Stimulated activated CD8-positive, alpha-beta memory T cell treated with anti-CD3 and anti-CD28 coated beads, Interleukin-15, amount 100 ng/mL, for 4 hours (primary cell): Measurements from ENCODE around the gene EVI5.
"Not testable (repeated sequence)": the region's sequence is repeated elsewhere in the genome, so short reads cannot be mapped to it uniquely, and the experiment has no call there.

Source experiments
- DNase-seq, 2 donors: peaks; one replicate each; pipeline ENCODE4 v3.0.0-alpha.2; 2020; ENCODE audit warnings: low read depth in 2 of 2

The EVI5 gene

GRCh38 chr1:92749024-92749634, 35.8 kb downstream of the EVI5 start:
- DNase-seq = peak in 1 of 2 donors; percentile 5

GRCh38 chr1:92748138-92748537, 36.8 kb downstream of the EVI5 start:
- DNase-seq = no peak

GRCh38 chr1:92747735-92748134, 37.2 kb downstream of the EVI5 start:
- no peak for DNase-seq

- DNase-seq = not testable (repeated sequence)
These were observed 38.7 kb downstream of the EVI5 start for GRCh38 chr1:92746255-92746654.

- no peak for DNase-seq
These were observed 41.7 kb downstream of the EVI5 start for GRCh38 chr1:92743221-92743620.

- DNase-seq = no peak
These were observed 45.0 kb downstream of the EVI5 start for GRCh38 chr1:92739669-92740524.

- DNase-seq = no peak
These were observed 48.5 kb downstream of the EVI5 start for GRCh38 chr1:92736395-92736794.

- DNase-seq = no peak
These were observed 54.4 kb downstream of the EVI5 start for GRCh38 chr1:92730476-92730875.

GRCh38 chr1:92728697-92729096, 56.2 kb downstream of the EVI5 start:
- no peak for DNase-seq

- DNase-seq = not testable (repeated sequence)
These were observed 61.2 kb downstream of the EVI5 start for GRCh38 chr1:92723713-92724112.

GRCh38 chr1:92721886-92722285, 63.0 kb downstream of the EVI5 start:
- DNase-seq = no peak

- not testable (repeated sequence) for DNase-seq
These were observed 63.8 kb downstream of the EVI5 start for GRCh38 chr1:92721157-92721556.

- DNase-seq = not testable (repeated sequence)
These were observed 69.4 kb downstream of the EVI5 start for GRCh38 chr1:92715476-92715951.

- no peak for DNase-seq
These were observed 71.0 kb downstream of the EVI5 start for GRCh38 chr1:92713939-92714338.

GRCh38 chr1:92711473-92712165, 73.3 kb downstream of the EVI5 start:
- DNase-seq = no peak

GRCh38 chr1:92709738-92710137, 75.2 kb downstream of the EVI5 start:
- no peak for DNase-seq

GRCh38 chr1:92708368-92708950, 76.4 kb downstream of the EVI5 start:
- DNase-seq = no peak

- DNase-seq = no peak
These were observed 77.2 kb downstream of the EVI5 start for GRCh38 chr1:92707709-92708108.

GRCh38 chr1:92707292-92707691, 77.6 kb downstream of the EVI5 start:
- no peak for DNase-seq

- no peak for DNase-seq
These were observed 79.5 kb downstream of the EVI5 start for GRCh38 chr1:92705446-92705845.

- no peak for DNase-seq
These were observed 83.8 kb downstream of the EVI5 start for GRCh38 chr1:92701147-92701546.

- DNase-seq = no peak
These were observed 86.0 kb downstream of the EVI5 start for GRCh38 chr1:92698932-92699331.
